ENCODE results near the gene MTRF1L.
A peak's percentile ranks its signal among the peaks of the same experiment; 100 is the strongest.
"Not testable (repeated sequence)": the region's sequence is repeated elsewhere in the genome, so short reads cannot be mapped to it uniquely, and the experiment has no call there.

The MTRF1L gene

DNA sequence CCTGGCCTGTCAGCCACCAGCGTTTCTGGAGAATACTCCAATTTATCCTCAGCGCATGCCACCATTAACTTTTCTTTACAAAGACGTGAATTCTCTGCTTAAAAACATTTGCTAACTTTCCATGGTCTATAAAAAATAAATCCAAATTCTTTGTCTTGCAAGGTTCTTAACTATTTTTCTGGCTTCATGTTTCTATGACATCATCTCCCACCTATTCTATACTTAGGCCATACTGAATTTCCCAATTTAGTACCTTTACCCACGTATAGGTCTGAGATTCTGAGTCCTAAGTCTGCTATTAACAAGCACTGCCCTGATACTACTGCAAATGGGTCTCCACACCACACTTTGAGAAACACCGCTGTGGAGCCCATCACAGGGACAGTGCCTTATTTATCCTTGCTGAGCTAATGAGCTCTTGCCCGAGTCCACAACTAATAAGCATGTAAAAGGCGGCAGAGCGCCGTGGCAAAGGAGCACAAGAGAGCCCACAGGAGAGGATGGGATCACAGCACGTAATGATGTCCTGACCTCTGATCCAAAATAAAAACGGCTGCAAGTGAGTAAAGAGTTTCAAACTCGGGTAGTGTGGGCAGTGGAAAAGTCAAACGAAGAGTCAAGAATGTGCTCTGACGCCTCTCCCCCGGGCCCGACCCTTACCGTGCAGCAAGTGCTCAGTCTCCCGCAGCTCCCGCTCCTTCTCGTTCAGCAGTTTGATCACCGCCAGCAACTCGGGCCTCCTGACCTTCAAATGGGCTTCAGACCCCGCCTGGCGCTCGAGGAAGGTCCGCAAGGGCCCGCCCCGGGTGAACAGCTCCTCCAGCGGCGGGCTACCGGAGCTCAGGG, 519 bp downstream of the MTRF1L start:
- peak; percentile 35 for DNase-seq

DNA sequence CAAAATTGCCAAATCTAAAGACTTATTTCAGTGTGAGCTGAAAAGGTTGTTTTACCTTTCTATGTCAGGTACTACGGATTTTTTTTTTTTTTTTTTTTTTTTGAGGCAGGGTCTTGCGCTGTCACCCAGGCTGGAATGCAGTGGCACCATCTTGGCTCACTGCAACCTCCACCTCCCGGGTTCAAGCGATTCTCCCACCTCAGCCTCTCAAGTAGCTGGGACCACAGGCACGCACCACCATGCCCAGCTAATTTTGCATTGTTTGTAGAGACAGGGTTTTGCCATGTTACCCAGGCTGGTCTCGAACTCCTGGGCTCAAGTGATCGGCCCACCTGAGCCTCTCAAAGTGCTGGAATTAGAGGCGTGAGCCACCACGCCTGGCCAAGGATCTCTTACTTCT, 1.7 kb downstream of the MTRF1L start:
- DNase-seq, result not testable (repeated sequence)

DNA sequence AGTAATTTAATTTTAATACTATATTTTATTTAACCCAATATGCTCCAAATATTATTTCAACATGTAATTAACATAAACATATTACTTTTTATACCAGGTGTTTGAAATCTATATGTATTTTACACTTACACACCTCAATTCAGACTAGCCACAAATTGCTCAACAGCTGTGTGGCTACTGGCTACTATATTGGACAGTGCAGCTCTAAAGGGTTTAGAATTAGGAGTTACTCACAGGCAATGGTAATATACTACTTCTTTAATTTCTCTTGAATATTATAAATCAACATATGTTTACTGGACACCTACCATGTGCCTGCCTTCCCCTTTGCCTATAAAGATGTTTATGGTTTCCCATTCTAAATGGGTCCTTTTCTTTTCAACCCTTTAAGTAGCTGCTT, 2.3 kb downstream of the MTRF1L start:
- DNase-seq, result no peak

DNA sequence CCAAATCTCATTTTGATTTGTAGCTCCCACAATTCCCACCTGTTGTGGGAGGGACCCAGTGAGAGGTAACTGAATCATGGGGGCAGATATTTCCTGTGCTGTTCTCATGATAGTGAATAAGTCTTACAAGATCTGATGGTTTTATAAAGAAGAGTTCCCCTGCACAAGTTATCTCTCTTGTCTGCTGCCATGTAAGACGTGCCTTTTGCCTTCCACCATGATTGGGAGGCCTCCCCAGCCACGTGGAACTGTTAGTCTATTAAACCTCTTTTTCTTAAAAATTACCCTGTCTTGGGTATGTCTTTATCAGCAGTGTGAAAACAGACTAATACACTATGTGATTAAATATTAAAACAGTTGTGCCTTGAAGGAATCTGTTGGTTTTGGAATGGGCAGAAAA, 3.0 kb downstream of the MTRF1L start:
- not testable (repeated sequence) for DNase-seq

DNA sequence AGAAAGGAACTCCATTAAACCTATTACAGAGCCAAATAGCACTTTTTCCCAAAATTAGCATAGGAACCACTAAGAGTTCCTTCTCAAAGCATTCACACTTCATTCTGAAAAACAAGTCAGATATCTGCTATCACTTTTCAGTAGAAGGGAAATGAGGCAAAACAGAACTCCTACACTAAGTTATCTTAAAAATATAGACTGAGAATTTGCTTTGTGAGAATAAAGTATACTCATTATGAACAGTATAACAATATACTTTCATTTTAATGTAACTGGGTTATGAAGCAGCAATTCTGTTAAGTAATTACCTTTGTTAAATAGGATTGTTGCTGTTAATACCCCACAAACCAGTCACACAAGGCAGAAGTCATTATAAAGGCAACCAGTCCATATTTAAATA, 8.7 kb downstream of the MTRF1L start:
- no peak for DNase-seq

DNA sequence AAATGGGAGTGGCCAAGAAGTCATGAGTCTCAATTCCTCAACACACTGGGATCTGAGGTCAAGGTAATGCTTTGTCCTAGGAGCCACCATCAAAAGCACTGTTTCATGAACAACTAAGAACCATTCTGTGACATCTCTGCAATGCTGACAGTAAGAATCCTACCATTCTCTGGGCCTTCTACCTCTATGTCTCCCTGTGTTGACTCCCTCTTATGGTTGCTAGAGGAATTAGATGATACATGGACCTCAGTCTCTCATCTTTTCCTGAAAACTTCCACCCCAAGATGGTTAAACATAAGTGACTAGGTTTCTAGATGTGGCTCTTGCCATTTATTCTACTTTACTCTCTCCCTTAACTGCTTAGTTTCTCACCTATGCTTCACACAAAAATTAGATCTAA, 9.1 kb downstream of the MTRF1L start:
- DNase-seq, result no peak

DNA sequence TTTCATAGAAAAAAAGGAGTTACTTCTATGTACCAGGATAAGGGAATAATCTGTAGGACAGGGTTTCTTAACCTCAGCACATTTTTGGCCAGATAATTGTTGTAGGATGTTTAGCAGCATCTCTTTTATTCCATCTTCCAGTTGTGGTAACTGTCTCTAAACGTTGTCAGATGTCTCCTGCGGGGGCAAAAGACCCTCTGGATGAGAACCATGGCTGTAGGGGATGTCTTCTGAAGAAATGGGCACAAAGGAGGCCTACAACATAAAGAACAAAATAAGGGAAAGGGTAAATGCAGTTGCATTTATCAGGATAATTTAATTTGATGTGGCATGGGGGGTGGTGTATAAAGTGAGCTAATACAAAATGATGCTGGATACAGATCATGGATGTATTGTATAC, 15.5 kb downstream of the MTRF1L start:
- DNase-seq, result no peak

DNA sequence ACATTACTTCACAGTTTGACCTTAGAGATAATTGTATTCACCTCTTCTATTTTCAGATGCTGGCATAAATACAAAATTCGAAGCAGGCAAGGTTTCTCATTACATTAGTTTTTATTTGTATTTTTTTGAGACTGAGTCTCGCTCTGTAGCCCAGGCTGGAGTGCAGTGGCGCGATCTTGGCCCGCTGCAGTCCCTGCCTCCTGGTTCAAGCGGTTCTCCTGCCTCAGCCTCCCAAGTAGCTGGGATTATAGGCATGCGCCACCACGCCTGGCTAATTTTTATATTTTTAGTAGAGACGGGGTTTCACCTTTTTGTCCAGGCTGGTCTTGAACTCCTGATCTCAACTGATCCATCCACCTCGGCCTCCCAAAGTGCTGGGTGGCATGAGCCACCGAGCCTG, 17.2 kb downstream of the MTRF1L start:
- DNase-seq, result not testable (repeated sequence)

DNA sequence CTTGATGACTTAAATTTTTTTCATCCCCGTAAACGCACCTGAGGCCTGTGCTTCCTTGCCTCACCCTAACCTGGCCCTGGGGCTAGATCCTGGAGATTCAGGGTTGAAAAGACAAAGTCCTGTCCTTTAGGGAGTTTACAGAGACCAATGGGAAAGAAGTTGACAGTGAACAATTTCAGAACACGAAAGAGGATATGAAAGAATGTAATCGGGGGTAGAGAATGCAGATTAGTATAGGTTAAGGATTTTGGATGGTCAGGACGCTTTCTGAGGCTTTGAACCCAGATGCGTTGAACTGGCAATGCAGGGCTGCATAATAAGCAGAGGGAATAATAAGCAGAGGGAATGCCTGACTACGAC, 18.0 kb downstream of the MTRF1L start:
- DNase-seq, result peak; percentile 44

DNA sequence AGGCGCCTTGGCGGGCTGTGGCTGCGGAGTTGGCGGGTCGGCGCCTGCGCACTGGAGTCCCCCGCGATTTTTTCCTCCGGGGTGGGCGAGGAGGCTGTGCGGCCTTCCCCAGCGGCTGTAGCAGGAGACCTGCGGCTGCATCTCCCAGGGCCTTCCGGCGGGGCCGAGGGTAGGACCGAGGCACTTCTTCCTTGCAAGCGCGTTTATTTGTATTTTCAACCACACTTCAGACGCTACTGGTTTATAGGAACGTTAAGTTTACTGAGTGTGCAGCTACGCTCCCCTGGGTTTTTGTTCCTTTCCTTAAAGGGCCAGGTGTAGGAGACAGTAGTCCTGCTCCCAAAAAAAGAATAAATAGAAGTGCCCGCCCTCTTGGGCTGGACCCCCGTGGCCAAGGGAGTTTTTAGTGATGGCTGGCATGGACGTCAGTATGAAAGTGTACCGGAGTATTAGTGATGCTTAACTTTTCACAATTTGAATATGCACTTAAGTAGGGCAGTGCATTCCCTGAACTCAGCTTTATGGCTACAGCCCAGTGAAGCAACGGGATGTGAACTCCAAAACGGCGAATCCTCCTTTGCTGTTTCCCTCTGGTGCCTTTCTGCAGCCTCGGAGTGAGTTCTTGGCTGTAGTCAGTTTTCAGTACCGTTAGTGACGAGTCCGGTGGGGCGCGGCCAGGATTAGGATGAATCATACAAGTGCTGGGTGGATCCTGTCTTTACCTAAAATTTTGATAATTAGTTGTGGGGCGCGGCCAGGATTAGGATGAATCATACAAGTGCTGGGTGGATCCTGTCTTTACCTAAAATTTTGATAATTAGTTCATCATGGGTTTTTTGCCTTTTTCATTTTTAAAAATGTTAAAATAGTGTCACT, 18.6 kb downstream of the MTRF1L start:
- peak; percentile 61 for DNase-seq

DNA sequence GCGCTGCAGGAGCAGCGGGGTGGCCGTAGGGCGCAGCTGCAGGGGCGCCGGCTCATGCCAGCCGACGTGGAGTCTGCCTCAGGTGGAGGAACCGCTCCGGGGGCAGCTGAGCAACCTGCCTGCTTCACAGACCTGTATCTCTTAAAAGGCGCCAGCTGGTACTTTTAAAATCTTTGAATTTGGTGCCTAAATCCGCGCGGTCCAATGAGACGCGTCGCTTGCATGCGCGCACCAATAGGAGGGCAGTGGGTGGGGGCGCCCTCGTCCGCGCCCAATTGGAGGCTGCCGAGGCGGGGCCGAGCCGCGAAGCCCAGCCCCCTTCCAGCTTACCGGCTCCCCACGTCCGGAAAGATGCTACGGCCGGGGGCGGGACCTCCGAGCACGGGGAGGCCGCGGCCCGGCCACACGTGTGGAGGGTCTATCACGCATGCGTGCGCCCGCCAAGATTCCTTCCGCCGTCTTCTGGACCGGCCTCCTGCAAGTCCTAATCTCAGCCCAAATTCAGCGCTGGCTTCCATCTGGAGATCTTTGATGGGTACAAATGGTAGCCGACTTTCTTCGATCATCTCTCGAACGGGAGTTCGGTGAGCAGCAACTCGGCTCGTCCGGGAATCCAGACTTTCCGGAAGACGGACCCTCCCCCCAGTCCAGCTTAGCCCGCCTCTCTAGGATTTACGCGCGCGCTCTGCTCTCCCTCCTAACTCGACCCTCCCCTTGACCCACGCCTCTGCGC, 19.4 kb downstream of the MTRF1L start, which contains the start of gene FBXO5:
FBXO5 (minus strand) TSS at position 138 of the 733 bp plus-strand sequence; CDS start at position 56, 82 bp downstream.
- peak; percentile 98 for DNase-seq

DNA sequence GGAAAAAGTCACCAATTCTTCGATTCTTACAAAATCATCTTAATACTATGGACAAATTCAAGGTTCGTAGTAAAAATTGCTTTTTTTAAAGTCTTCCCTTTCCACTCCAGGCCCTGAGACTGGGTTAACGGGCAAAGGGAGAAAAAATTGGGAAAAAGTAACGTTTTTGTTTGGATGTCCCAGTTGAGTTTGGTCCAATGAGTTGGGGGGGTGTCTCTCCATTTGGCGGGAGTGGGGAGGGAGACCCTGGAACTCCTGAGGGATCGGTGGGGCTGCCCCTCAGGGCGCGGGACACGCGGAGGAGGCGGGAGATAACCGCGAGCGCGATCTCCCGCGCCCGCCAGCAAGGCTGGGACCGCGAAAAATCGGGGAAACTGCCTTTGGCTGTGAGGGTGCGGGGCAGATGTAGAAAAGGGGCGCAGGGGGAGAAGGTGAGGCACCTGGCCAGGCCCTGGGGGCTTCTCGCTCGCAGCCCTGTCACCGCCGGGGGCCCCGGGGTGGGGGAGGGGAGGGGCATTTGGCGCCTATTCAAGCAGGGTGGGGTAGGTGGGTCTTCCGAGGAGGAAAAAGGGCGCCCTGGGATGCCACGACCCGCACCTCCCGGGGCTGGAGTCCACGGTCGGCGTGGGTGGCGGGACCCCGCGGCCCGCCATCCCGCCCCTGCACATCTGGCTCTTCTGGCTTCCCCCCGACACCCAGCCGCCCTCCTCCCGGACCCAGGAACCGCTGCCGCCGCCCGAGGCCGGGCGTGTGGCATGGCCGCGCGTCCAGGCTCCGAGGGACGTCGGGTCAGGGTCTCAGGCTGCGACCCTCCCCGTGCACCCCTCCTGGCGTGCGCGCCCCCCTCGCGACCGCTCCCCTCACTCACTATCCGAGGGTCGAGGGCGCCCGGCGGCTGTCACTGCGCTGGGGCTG, 20.3 kb downstream of the MTRF1L start:
- no peak for DNase-seq

DNA sequence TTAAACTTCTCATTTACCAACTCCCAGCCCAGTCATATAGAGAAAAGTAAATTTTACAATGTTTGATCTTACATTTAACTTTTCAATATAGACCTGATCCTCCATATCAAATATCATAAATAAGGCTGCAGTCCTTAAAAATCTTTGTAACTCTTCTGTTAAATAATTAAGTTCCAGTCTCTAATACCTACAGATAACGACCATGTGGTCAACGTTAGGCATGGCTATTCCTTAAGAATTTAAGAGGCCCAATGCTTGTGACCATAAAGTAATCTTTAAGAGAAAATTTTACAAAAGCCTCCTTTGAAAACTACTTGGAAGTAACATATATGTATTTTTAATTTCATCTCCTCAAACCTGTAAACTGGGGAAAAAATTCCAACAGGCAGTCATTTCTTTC, 21.3 kb downstream of the MTRF1L start:
- no peak for DNase-seq

DNA sequence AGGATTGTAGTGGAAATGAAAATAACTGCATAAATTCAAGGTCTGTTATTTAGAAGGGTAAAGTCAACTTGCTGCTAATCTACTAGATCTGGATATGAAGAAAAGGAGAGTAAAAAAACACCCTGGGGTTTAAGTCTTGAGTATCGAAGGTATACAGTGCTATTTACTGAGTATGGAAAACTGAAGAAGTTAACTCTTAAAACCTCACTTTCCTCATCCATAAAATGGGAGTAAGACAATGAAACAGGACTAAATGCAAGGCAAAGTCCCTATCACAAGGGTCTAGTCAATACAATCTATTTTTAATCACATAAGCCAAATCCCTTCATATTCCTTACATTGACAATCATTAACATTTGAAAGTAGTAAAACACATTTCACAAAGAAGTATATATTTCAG, 21.9 kb downstream of the MTRF1L start:
- no peak for DNase-seq

DNA sequence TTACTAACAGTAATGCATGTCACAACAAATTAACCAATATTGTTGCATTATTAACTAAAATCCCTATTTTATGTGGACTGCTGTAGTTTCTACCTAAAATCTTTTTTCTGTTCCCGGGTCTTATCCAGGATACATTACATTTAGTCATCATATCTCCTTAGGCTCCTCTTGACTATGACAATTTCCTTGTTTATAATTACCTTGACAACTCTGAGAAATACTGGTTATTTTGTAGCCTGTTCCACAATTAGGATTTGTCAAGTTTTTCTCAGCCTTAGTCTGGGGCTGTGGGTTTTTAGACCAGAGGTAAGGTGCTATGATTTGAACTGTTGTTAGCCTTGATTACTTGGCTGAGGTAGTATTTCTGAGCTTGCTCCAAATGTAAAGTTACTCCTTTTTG, 23.4 kb downstream of the MTRF1L start:
- no peak for DNase-seq

DNA sequence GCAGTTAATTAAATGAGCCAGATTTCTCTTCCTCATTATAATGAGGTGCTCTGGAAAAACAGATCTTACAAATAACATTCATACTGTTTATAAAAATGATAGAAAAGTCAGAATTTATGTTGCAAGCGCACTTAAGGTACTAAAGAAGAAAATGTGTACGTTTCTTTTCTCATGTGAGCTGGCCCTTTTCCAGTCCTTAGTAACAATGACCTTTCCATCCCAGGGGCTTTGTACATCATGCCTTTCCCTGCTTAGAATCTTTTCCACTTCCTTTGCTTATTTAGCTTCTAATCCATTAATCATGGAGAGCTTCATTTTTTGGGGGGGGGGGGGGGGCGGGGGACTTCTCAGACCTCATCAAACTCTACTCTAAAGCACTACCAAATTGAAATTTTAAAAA, 24.5 kb downstream of the MTRF1L start:
- no peak for DNase-seq

DNA sequence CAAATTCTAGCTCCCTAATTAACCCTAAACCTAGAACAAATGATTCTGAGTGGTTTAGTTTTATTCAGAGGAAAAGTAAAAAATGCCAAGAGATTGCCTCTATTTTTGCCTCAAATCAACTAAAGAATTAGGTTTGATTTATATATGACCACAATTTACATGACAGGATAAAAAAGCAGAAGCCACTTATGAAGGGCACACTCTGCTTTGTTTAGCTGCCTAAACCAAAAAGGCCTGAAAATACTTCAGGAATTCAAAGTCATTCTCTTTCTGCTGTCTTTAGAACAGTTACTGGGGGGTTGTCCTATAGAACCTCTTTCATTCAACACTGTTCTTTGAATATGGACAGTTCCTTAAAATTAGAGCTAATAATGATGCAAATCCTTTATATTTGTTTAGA, 25.0 kb downstream of the MTRF1L start:
- DNase-seq, result no peak

DNA sequence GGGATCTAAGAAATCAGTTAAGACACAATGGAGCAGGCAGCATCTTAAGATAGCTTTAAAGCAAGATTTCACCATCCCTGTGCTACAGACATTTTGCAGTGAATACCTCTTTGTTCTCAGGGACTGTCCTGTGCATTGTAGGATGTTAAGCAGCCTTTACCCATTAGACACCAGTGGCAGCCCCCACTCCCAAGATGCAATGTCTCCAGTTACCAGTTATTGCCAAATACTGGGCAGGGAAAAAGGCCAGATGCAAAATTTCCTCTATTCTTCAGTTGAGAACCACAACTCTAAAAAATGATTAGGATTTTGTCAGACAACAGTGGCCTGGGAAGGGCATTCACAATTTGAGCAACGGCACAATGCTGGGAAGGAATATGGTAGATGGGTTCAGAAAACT, 25.8 kb downstream of the MTRF1L start:
- DNase-seq, result no peak

DNA sequence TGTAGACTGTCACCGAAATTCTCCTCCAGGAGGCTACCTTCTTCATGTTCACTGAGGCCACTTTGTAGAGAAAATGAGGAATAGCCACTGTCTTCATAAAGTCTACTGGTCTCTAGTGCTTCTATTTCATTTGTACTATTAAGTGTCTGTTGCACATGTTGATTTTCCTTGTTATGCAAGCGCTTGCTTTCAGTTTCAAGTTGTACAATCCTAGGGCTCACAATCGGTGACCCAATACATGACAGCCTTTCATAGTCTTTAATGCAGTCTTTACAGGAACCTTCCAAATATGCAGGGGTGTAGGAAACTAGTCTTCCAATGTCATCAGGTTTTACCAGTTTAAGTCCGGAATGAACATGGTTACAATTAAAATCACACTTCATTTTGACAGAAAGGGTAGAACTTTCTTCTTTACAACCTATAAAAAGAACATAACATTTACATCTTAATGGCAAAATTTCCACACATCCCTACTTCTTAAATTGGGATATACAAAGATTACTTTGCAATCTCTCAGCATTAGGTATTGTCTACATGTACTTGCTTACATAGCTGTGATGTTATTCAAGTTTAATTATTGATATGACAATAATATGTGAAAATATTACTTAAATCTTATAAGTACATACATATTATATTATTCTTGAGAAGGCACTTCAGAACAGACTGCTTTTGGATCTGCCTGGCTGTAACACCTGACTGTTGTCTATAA, 27.1 kb downstream of the MTRF1L start:
- no peak for DNase-seq

DNA sequence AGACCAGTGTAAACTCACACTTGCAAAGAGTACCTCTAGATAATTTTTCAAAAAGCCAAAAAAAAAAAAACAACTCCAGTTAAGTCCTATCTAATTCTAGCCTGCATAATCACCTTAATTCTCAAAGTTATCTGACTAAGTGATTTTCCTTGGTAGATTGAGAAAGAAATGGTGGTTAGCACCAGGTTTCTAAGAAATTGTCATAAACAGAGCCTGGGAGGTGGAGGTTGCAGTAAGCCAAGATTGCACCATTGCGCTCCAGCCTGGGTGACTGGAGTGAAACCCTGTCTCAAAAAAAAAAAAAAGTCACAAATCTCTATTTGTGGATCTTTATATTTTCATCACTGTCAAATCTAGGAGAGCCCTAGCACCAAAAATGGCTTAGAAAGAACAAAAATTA, 28.6 kb downstream of the MTRF1L start:
- no peak for DNase-seq

DNA sequence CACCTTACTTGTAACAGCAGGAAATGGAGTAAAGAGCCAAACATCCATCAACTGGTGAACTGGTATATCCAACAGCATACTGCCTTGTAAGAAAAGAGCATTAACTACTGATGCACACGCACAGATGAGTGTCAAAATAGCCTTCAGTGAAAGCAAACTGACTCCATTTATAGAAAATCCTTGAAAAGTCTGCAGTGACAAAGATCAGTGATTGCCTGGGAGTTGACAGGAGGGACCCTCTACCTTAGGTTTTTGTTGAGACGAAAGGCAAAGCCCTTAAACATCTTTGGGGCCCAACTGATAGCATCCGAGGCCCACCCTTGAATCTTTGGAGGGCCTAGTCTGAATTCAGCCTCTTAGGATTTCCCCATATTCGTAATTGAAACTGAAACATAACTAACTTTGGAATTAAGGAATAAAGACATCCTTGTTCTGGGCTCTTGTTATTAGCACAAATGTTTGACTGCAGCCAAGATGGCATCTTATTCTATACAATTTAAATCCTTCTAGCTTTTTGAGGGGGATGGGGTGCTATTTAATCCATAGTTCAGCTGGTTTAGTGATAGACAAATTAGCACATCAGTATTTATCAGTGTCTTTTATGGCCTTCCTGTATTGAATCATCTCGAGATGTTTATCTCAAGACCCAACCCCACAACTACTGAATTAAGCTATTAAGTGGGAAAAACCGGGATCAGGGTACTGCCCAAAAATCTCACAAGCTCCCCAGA, 32.7 kb downstream of the MTRF1L start:
- no peak for DNase-seq

All from NCI-H1105 treated with DMSO at 0.1 percent for 48 hours (cell line).